ENCODE data around the gene SELP. TPM values are rescaled to one million over a fixed set of nuclear protein-coding genes. Genes with fewer than 3 reads are reported as not detected.

Gene SELP
- total and polyA plus RNA-seq, 2 of the 13 experiments (the other 11 are each of a cell fraction or from before 2014, with no cell fraction given): 0.11 TPM; not detected in 1

- TF ChIP-seq ZNF770 (CRISPR knock-in tag; IDR thresholded peaks at IDR 0.05): no peak
- no peak for TF ChIP-seq SALL2 (CRISPR knock-in tag; IDR thresholded peaks at IDR 0.05)
- no peak for TF ChIP-seq REST (IDR thresholded peaks at IDR 0.05; ENCODE audit: borderline replicate concordance in 1 of 2, low read depth in 1 of 2, low read length in 2 of 2)
- TF ChIP-seq ZBED4 (CRISPR knock-in tag; IDR thresholded peaks at IDR 0.05; ENCODE audit: borderline replicate concordance): no peak; the same call in 1 of the 2 replicates
- TF ChIP-seq NFE2L1 (CRISPR knock-in tag; IDR thresholded peaks at IDR 0.05; ENCODE audit: borderline replicate concordance): no peak
- no peak for TF ChIP-seq TGIF2 (CRISPR knock-in tag; IDR thresholded peaks at IDR 0.05)
- TF ChIP-seq ZNF577 (CRISPR knock-in tag; IDR thresholded peaks at IDR 0.05; ENCODE audit: borderline replicate concordance, low read depth): no peak
- TF ChIP-seq ZBTB43 (CRISPR knock-in tag; conservative IDR thresholded peaks at IDR 0.05): no peak
- no peak for TF ChIP-seq ZNF646 (CRISPR knock-in tag; IDR thresholded peaks at IDR 0.05)
- no peak for TF ChIP-seq NFYB (CRISPR knock-in tag; IDR thresholded peaks at IDR 0.05)
Measured at GRCh38 chr1:169576241-169576934, 53.5 kb downstream of the SELP start (continued).

Measured in HepG2 (cell line).